WTC11 (cell line): ENCODE data around the gene MATR3. TPM values are rescaled to one million over a fixed set of nuclear protein-coding genes. Genes with fewer than 3 reads are reported as not detected.

Experiments
- AFF4 ChIP-seq: sonication (generic); formaldehyde crosslinking; IDR thresholded peaks from 2 replicates; pipeline ENCODE4 v1.8.1; 2023; ENCODE audit warnings: mild to moderate bottlenecking, missing genetic modification reagents, borderline replicate concordance
- ARID4B ChIP-seq: sonication (generic); formaldehyde crosslinking; IDR thresholded peaks from 2 replicates; pipeline ENCODE4 v1.8.0; 2023; ENCODE audit warnings: missing genetic modification reagents, mild to moderate bottlenecking, borderline replicate concordance
- CTCF ChIP-seq: fragments of 200-600 bp; IDR thresholded peaks from 2 replicates; pipeline ENCODE4 v1.8.0; 2022; ENCODE audit warnings: antibody characterized with exemption
- FOXP4 ChIP-seq: sonication (generic); formaldehyde crosslinking; IDR thresholded peaks from 2 replicates; pipeline ENCODE4 v1.8.0; 2022; ENCODE audit warnings: mild to moderate bottlenecking, missing genetic modification reagents
- GABPB1 ChIP-seq: sonication (generic); formaldehyde crosslinking; IDR thresholded peaks from 2 replicates; pipeline ENCODE4 v1.8.1; 2023; ENCODE audit warnings: mild to moderate bottlenecking, missing genetic modification reagents
- GTF2I ChIP-seq: fragments of 250-450 bp; sonication (Bioruptor Pico); conservative IDR thresholded peaks from 2 replicates; pipeline ENCODE4 v1.4.0; 2021; ENCODE audit warnings: mild to moderate bottlenecking
- MAX ChIP-seq: sonication (generic); formaldehyde crosslinking; IDR thresholded peaks from 2 replicates; pipeline ENCODE4 v1.8.0; 2022; ENCODE audit warnings: mild to moderate bottlenecking, missing genetic modification reagents
- MLX ChIP-seq: sonication (generic); formaldehyde crosslinking; IDR thresholded peaks from 2 replicates; pipeline ENCODE4 v1.8.1; 2023; ENCODE audit warnings: mild to moderate bottlenecking, missing genetic modification reagents, moderate library complexity
- NFYB ChIP-seq: sonication (generic); formaldehyde crosslinking; conservative IDR thresholded peaks from 2 replicates; pipeline ENCODE4 v1.8.0; 2022; ENCODE audit warnings: low read depth, missing genetic modification reagents
- PRDM15 ChIP-seq: sonication (generic); formaldehyde crosslinking; IDR thresholded peaks from 2 replicates; pipeline ENCODE4 v1.8.0; 2022; ENCODE audit warnings: missing genetic modification reagents
- PREB ChIP-seq: sonication (generic); formaldehyde crosslinking; IDR thresholded peaks from 2 replicates; pipeline ENCODE4 v1.8.1; 2022; ENCODE audit warnings: mild to moderate bottlenecking, missing genetic modification reagents, moderate library complexity, borderline replicate concordance
- SMAD3 ChIP-seq: sonication (generic); formaldehyde crosslinking; IDR thresholded peaks from 2 replicates; pipeline ENCODE4 v1.8.0; 2022; ENCODE audit warnings: missing genetic modification reagents, mild to moderate bottlenecking, borderline replicate concordance
- SP1 ChIP-seq: sonication (generic); formaldehyde crosslinking; conservative IDR thresholded peaks from 2 replicates; pipeline ENCODE4 v1.8.1; 2022; ENCODE audit warnings: missing genetic modification reagents
- USF1 ChIP-seq: sonication (generic); formaldehyde crosslinking; IDR thresholded peaks from 2 replicates; pipeline ENCODE4 v1.8.0; 2022; ENCODE audit warnings: mild to moderate bottlenecking, missing genetic modification reagents
- USF2 ChIP-seq: sonication (generic); formaldehyde crosslinking; IDR thresholded peaks from 2 replicates; pipeline ENCODE4 v1.8.1; 2023; ENCODE audit warnings: mild to moderate bottlenecking, missing genetic modification reagents, moderate library complexity
- ZNF138 ChIP-seq: sonication (generic); formaldehyde crosslinking; conservative IDR thresholded peaks from 2 replicates; pipeline ENCODE4 v1.8.1; 2022; ENCODE audit warnings: mild to moderate bottlenecking, moderate library complexity, missing genetic modification reagents
- total RNA-seq: library from RNA; stranded (reverse); gene quantifications from 3 replicates; pipeline ENCODE4 v1.2.3, GENCODE V29; 2021

The MATR3 gene
- total RNA-seq, 1 experiment from 2014 or later: 290 TPM

GRCh38 chr5:139273572-139274289 lies 19.8 kb upstream of the MATR3 start (continued):
- TF ChIP-seq ARID4B (CRISPR knock-in tag) (peak; percentile 65; the same call in 1 of the 2 replicates), GABPB1 (CRISPR knock-in tag) (0 out of 2 replicates have a peak, but pooled peaks have one; percentile 29), SP1 (peak; percentile 94), PRDM15 (peak; percentile 56), MAX (CRISPR knock-in tag) (peak; percentile 97), USF2 (CRISPR knock-in tag) (peak; percentile 26; the same call in 1 of the 2 replicates), GTF2I (no peak), MLX (CRISPR knock-in tag) (no peak), NFYB (CRISPR knock-in tag) (no peak), SMAD3 (0 out of 2 replicates have a peak, but pooled peaks have one; percentile 52), FOXP4 (no peak; the same call in 1 of the 2 replicates), AFF4 (CRISPR knock-in tag) (0 out of 2 replicates have a peak, but pooled peaks have one; percentile 70), PREB (CRISPR knock-in tag) (peak; percentile 43; the same call in 1 of the 2 replicates), CTCF (no peak), ZNF138 (CRISPR knock-in tag) (no peak), USF1 (CRISPR knock-in tag) (peak; percentile 71; the same call in 1 of the 2 replicates)
